Measurements from ENCODE around the gene SFTA2. TPM values are rescaled to one million over a fixed set of nuclear protein-coding genes. Genes with fewer than 3 reads are reported as not detected.

SFTA2 gene
- polyA plus RNA-seq, 3 donors = 0.29 to 1.2 (median 1.1) TPM

DNA sequence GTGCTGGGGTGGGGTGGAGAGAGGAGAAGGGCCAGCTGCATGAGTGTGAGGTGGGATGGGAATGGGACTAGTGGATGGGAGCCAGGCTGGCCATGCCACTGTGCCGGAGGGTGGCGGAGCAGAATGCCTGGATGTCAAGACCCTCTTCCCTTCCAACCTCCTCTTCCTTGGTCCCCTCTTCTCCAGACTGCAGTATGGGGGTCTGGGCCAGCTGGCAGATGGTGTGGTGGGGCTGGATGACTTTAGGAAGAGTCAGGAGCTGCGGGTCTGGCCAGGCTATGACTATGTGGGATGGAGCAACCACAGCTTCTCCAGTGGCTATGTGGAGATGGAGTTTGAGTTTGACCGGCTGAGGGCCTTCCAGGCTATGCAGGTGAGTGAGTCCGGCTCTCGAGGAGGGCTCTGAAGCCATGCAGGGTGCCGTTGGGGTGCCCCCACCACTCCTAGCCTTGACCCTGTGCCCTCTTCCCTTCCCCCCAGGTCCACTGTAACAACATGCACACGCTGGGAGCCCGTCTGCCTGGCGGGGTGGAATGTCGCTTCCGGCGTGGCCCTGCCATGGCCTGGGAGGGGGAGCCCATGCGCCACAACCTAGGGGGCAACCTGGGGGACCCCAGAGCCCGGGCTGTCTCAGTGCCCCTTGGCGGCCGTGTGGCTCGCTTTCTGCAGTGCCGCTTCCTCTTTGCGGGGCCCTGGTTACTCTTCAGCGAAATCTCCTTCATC, 40.0 kb downstream of the SFTA2 start:
- no peak for DNase-seq (ENCODE audit: low read depth in 3 of 3, low spot score in 2 of 3)

DNA sequence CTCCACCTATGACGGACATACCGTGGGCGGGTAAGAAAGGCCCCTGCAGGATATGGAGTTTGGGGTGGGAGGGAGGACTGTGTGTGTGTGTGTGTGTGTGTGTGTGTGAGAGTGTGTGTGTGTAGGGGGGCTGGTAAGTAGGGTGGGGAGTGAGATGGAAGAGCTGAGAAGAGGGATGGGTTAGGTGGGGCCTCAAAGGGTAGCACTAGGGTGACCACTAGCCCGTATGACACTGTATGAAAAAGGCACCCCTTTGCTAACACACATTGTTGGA, 40.6 kb downstream of the SFTA2 start:
- no peak for DNase-seq (ENCODE audit: low read depth in 3 of 3, low spot score in 2 of 3)

DNA sequence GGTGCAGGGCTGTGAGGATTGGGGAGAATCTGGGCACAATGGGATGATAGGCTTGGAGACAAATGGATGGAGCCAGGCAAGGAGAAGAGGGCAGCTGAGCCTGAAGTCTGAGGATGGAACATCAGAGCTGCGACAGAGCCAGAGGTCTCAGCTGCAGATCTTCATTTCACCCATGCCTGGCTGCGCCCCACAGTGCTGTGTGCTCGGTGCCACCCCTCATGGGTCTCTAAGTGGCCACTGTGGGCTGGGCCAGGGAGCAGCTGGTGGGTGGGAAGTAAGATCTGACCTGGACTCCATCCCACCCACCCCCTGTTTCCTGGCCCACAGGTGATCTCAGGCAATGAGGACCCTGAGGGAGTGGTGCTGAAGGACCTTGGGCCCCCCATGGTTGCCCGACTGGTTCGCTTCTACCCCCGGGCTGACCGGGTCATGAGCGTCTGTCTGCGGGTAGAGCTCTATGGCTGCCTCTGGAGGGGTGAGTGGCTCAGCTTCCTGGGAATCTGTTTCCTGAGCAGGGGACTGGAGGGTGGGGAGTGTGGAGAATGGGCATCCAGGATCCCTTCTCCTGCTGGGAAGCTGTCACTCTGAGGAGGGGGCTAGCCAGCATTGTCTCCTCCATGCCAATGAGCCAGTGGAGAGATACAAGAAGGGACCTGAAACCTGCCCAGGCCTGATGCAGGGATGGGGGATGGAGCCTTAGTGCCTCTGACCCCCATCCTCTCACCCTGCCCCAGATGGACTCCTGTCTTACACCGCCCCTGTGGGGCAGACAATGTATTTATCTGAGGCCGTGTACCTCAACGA, 41.1 kb downstream of the SFTA2 start:
- DNase-seq (ENCODE audit: low read depth in 3 of 3, low spot score in 2 of 3) = no peak

- no peak for DNase-seq (ENCODE audit: low read depth in 3 of 3, low spot score in 2 of 3)
Observed at GRCh38 chr6:30889921-30890645, 41.9 kb downstream of the SFTA2 start.

DNA sequence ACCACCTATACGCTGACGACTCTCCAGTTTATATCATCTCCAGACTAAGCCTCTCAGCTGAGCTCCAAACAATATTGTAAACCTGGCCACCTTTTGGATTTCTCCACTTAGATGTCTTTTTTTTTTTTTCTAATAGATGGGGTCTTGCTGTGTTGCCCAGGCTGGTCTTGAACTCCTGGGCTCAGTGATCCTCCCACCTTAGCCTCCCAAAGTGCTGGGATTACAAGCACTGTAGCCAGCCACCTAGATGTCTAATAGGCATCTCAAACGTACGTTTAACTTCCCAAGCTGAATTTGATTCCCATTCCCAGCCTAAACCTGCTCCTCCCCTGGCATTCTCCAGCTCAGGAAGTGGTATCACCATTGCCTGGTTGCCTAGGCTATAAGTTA, 42.5 kb downstream of the SFTA2 start:
- no peak for DNase-seq (ENCODE audit: low read depth in 3 of 3, low spot score in 2 of 3)

GRCh38 chr6:30888816-30889495, 43.0 kb downstream of the SFTA2 start:
- DNase-seq (ENCODE audit: low read depth in 3 of 3, low spot score in 2 of 3) = no peak

GRCh38 chr6:30887901-30888815, 43.8 kb downstream of the SFTA2 start:
- DNase-seq (ENCODE audit: low read depth in 3 of 3, low spot score in 2 of 3) = no peak

GRCh38 chr6:30886897-30887255, 45.1 kb downstream of the SFTA2 start:
- DNase-seq (ENCODE audit: low read depth in 3 of 3, low spot score in 2 of 3) = no peak

DNA sequence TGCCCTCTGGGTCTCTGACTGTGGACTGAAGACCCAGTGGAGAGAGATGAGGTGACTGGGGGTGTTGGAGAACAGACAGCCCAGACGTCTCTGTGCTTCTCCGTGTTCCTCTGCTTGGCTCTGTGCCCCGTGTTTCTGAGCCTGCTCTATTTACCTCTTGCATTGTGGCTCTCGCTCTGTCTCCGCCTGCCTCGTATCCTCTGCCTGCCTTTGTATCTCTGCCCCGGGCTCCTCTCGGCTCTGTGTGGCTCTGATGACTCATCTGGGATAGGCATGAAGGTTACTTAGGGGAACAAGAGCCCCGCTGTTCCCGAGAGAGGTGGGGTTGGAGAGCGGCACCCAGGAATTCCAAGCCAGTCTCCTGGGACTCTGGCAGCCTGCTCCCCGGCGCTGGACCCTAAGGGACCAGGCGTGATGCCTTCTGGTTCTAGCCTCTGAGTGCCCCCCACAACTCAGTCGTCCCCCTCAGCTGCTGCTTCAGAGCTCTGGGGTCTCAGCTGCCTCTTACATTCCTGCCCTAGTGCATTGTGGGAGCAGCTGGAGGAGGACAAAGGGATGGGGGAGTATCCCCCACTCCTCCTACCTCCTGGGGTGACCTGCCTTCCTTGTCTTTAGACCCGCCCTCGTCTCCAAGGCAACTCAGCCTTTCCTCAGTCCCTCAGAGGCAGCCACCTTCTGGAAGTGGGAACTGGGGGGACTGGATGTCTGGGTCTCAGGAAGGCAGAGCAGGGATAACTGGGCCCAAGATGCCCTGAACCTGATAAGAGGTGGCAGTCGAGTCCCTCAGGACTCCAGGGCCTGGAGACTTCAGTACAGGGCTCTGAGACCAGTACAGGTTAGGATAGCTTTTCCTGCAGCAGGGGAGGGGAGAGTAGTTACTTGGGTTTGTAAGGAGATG, 45.7 kb downstream of the SFTA2 start:
- DNase-seq (ENCODE audit: low read depth in 3 of 3, low spot score in 2 of 3) = peak in 1 of 3 donors; percentile 58

DNA sequence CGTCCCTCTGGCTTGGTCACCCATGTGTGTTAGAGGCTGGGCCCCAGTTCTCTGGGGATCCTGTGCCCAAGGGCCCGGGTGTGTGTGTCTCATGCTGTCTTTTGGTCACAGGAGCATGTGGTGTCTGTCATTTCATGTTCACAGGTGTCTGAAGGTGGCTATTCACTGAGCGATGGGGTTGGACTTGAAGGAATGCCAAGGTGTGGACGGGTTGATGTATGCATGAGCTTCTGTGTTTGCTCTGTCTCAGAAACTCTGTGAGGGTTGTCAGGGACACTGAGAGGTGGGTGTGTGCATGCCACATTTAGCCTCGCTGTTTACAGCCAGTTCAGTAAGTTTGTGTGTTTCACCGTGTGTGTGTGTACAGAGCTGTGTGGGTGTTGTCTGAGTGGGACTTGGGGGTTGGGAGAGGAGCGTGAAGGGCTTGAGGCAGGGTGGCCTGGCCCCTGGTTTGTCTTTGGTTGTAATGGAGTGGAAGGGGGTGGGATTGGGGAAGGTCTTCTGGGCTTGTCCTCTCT, 46.4 kb downstream of the SFTA2 start:
- DNase-seq (ENCODE audit: low read depth in 3 of 3, low spot score in 2 of 3) = peak in 1 of 3 donors; percentile 3

- DNase-seq (ENCODE audit: low read depth in 3 of 3, low spot score in 2 of 3) = peak in 1 of 3 donors; percentile 20
Observed at GRCh38 chr6:30884521-30885480, 47.2 kb downstream of the SFTA2 start.

GRCh38 chr6:30883685-30884520, 48.1 kb downstream of the SFTA2 start, which contains the start of gene DDR1:
Gene DDR1, plus strand, starts transcription at chr6:30884519. Its CDS starts 4,211 bp downstream, at chr6:30888730.
- DNase-seq (ENCODE audit: low read depth in 3 of 3, low spot score in 2 of 3) = peak in 1 of 3 donors; percentile 41

DNA sequence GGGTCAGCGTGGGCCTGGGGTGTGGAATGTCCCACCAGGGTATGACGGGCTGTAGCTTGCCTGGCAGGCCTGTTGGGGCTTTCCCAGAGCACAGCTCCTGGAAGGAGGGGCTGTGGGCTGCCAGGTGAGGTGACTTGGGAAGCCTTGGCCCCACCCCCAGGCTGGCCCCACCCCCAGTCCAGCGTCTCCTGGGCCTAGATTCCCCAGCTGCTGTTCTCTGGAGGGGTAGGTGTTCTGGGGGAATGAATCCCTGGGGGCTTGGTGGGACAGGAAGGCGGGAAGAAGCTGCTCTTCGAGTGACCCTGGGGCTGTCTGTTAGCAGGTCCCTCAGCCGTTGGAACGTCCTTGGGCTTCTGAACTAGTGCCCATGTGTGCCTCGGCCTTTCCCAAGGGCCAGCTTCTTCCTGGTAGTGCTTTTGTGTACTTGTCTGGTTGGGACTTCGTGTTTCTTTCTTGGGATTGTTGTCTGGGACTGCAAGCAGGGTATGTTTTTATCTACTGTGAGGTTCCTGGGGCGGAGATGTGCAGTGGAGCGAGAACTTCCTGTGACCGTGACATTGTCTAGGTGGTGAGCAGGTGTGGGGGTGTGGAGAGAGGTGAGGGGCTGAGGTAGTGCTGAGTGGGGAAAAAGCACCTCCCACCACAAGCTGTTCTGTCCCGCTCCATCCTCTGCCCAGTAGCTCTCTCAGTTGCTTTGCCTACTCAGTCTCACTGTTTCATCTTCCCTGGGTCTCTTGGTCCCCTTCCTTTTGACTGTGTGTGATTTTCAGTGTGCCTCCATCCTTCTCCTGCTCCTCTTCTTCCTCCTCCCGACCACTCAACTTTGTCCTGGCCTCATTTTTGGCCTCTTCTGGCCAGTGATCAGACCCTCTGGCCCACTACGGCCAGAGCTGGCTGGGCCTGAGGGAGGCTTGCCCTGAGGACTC, 48.9 kb downstream of the SFTA2 start:
- peak in 1 of 3 donors; percentile 33 for DNase-seq (ENCODE audit: low read depth in 3 of 3, low spot score in 2 of 3)

DNA sequence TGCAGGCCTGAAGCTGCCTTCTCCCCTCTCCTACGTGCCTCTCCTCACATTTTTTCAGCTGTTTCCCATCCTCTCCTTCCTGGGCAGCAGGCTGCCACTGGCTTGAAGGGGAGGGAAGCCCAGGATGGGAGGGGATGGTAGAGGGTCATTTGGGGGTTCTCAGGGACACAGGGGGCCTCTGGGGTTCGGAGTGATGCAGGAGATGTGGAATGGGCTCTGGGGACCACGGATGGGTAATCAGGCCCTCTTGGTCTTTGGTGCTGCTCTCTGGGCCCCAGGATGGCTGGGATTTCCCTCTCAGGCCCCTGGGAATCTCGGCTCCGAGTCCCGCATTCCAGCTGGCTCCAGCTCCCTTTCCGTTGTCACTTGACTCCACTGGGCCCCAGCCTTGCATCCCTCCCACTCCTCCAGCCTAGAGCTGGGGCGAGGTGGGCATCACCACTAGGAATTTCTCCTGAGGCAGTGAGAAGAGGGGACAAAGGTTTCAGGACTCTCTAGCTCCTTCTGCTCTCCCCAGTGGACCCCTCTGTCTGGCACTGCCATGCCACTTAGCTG, 49.7 kb downstream of the SFTA2 start:
- DNase-seq (ENCODE audit: low read depth in 3 of 3, low spot score in 2 of 3) = peak in 1 of 3 donors; percentile 48
